BJ (cell line): ENCODE data around the gene ADORA2B. TPM values are rescaled to one million over a fixed set of nuclear protein-coding genes. Genes with fewer than 3 reads are reported as not detected.
"Not testable (repeated sequence)": the region's sequence is repeated elsewhere in the genome, so short reads cannot be mapped to it uniquely, and the experiment has no call there.

Experiments used
- CTCF ChIA-PET: fragments of 350-600 bp; formaldehyde crosslinking; extraction: SDS; loops from one replicate; lab custom pipeline; 2021; ENCODE audit warnings: antibody characterized with exemption, inconsistent platforms; lab: Yijun Ruan, JAX
- POLR2A ChIA-PET: fragments of 300-600 bp; sonication (Branson Sonifier 250); formaldehyde crosslinking; extraction: SDS; loops from one replicate; lab custom pipeline; 2021; ENCODE audit warnings: antibody characterized with exemption; lab: Charles Lee
- DNase-seq: peaks from one replicate; pipeline ENCODE4 v3.0.0-alpha.2; 2011; ENCODE audit warnings: low read depth
- H3K27me3 ChIP-seq: 2 replicates; pipeline ENCODE4 v1.6.0; 2011; ENCODE audit warnings: low read length; ENCODE audit not compliant: control insufficient read depth, insufficient read depth
- H3K36me3 ChIP-seq: 2 replicates; pipeline ENCODE4 v1.5.1; 2011; ENCODE audit warnings: low read length; ENCODE audit not compliant: control insufficient read depth, insufficient read depth
- H3K4me3 ChIP-seq: 2 replicates; pipeline ENCODE4 v1.5.1; 2011; ENCODE audit warnings: low read depth, mild to moderate bottlenecking, control low read depth, low read length
- CTCF ChIP-seq: IDR thresholded peaks from 2 replicates; pipeline ENCODE4 v1.5.1; 2011; ENCODE audit warnings: low read depth, mild to moderate bottlenecking, control low read depth, inconsistent platforms, low read length, moderate library complexity; ENCODE audit not compliant: insufficient read depth
- polyA plus RNA-seq: library from polyadenylated mRNA; depleted of rRNA; stranded (reverse); fragments of >200 nt; gene quantifications from 2 replicates; pipeline ENCODE4 v1.2.3, GENCODE V29; 2011

ADORA2B gene
- polyA plus RNA-seq, 1 experiment: 10.5 TPM

- Histone ChIP-seq H3K27me3 (peaks cover 9% of the 10 kb centered on the region), H3K36me3 (no peaks in the 10 kb centered on the region), H3K4me3 (no peak overlapping the region)
- TF ChIP-seq CTCF: no peak
- ChIA-PET CTCF (interaction anchor here (1.0 kb wide), 2 partner anchors 10 to 13 kb away, joined by 3 read pairs; partner anchors contain the start of gene ADORA2B), POLR2A (no interaction called here)
- no peak for DNase-seq
These were observed 13.5 kb upstream of the ADORA2B start for GRCh38 chr17:15931394-15931793.

GRCh38 chr17:15934866-15935265 lies 10.1 kb upstream of the ADORA2B start:
- TF ChIP-seq CTCF: no peak
- no peaks in the 10 kb centered on the region for H3K36me3 ChIP-seq
- CTCF ChIA-PET: interaction anchor here (2.7 kb wide), 1 partner anchor 10 kb away, joined by 13 read pairs; the partner anchor contains the start of gene ADORA2B
- DNase-seq: no peak
- POLR2A ChIA-PET: no interaction called here
- H3K27me3 ChIP-seq: no peaks in the 10 kb centered on the region
- H3K4me3 ChIP-seq: no peak overlapping the region

- POLR2A ChIA-PET: no interaction called here
- no peaks in the 10 kb centered on the region for H3K27me3 ChIP-seq
- CTCF ChIA-PET: interaction anchor here (2.7 kb wide), 1 partner anchor 9 kb away, joined by 13 read pairs; the partner anchor contains the start of gene ADORA2B
- no peak for TF ChIP-seq CTCF
- H3K4me3 ChIP-seq: no peak overlapping the region
- no peak for DNase-seq
- no peaks in the 10 kb centered on the region for H3K36me3 ChIP-seq
These were observed 9.0 kb upstream of the ADORA2B start for GRCh38 chr17:15935891-15936290.

- CTCF ChIA-PET: interaction anchor here (2.7 kb wide), 1 partner anchor 9 kb away, joined by 13 read pairs; the partner anchor contains the start of gene ADORA2B
- H3K36me3 ChIP-seq, H3K4me3 ChIP-seq, DNase-seq, H3K27me3 ChIP-seq, POLR2A ChIA-PET: not testable (repeated sequence)
These were observed 8.4 kb upstream of the ADORA2B start for GRCh38 chr17:15936481-15936880.

GRCh38 chr17:15941781-15942180 lies 3.1 kb upstream of the ADORA2B start:
- ChIA-PET POLR2A (no interaction called here), CTCF (interaction anchor here (1.0 kb wide), 1 partner anchor 10 kb away, joined by 3 read pairs; no protein-coding TSS in a partner anchor)
- no peaks in the 10 kb centered on the region for H3K27me3 ChIP-seq
- H3K36me3 ChIP-seq: no peaks in the 10 kb centered on the region
- no peak overlapping the region for H3K4me3 ChIP-seq
- DNase-seq: no peak
- TF ChIP-seq CTCF: no peak
